GM06990 (cell line): Measurements from ENCODE around the gene ACSS1.

Source experiments
- DNase-seq: peaks from one replicate; pipeline ENCODE4 v3.0.0-alpha.2; 2011; ENCODE audit not compliant: insufficient read length; ENCODE audit errors: extremely low read depth
- H3K27me3 ChIP-seq: replicated peaks from 2 replicates; pipeline ENCODE4 v1.6.0; 2011; ENCODE audit warnings: low read length; ENCODE audit not compliant: control insufficient read depth, insufficient read depth
- H3K36me3 ChIP-seq: 2 replicates; pipeline ENCODE4 v1.5.1; 2011; ENCODE audit warnings: low read length; ENCODE audit not compliant: control insufficient read depth, insufficient read depth
- H3K4me3 ChIP-seq: replicated peaks from 2 replicates; pipeline ENCODE4 v1.5.1; 2011; ENCODE audit warnings: low read depth, mild to moderate bottlenecking, control low read depth, low read length
- TF ChIP-seq, protein P1 (sequence below): IDR thresholded peaks from 2 replicates; pipeline ENCODE4 v1.5.1; 2011; ENCODE audit warnings: low read length, control low read depth, mild to moderate bottlenecking, inconsistent platforms; ENCODE audit not compliant: insufficient read depth, poor library complexity, severe bottlenecking

ACSS1 gene

DNA sequence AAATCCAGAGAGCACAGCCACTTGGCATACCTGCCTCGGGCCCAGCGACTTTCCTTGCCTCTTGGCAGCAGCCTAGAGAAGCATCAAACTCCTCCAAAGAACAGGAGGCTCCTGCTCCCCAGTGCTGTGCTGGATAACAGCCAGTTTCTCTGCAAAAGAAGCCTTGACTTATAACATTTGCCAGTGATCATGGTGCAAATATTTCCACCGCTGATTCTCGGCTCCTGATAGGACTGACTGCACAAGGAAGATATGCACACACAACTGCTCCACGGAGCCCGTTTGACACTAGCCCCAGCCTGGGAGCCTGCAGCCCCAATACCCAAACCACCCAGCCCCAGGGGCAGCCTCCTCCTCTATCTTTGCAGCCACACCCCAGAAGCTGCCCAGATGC lies 17.5 kb downstream of the ACSS1 start:
- TF ChIP-seq, protein P1, sequence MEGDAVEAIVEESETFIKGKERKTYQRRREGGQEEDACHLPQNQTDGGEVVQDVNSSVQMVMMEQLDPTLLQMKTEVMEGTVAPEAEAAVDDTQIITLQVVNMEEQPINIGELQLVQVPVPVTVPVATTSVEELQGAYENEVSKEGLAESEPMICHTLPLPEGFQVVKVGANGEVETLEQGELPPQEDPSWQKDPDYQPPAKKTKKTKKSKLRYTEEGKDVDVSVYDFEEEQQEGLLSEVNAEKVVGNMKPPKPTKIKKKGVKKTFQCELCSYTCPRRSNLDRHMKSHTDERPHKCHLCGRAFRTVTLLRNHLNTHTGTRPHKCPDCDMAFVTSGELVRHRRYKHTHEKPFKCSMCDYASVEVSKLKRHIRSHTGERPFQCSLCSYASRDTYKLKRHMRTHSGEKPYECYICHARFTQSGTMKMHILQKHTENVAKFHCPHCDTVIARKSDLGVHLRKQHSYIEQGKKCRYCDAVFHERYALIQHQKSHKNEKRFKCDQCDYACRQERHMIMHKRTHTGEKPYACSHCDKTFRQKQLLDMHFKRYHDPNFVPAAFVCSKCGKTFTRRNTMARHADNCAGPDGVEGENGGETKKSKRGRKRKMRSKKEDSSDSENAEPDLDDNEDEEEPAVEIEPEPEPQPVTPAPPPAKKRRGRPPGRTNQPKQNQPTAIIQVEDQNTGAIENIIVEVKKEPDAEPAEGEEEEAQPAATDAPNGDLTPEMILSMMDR, result no peak
- Histone ChIP-seq H3K36me3 (no peaks in the 10 kb centered on the region; the same call in 1 of the 2 replicates), H3K4me3 (no peak overlapping the region), H3K27me3 (no peaks in the 10 kb centered on the region)
- DNase-seq, result no peak

DNA sequence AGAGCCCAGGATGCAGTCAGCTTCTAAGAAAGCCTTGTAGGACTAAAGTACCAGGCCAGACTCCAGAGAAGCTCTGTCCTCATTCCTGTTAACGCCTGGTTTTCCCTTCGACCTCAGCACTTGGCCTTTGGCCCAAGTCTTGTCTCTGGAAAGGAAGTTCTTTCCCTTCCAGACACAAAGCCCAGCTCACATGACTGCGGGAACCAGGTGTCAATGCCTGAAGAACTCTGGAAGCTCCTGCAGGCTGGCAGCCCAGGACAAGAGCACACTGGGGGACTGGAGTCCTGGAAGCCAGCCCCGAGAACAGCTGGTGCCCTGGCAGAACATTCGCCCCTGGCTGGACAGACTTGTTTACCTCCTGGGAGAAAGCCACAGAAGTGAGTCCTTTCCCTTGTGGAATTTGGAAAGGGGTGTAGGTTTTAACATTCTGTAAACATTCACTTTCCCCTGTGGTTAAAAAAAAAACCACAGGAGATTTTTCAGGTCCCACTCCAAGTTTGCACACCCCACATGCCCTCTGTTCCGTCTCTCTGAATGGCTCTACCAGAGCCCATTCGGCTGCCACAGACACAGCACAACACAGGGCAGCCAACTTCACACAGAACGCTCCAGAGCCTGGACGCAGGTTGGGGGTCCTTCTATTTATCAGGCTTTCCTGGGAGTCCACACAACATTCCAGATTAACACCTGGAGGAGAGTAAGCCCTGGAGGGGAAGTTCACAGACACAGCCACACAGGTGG lies 18.1 kb downstream of the ACSS1 start:
- H3K4me3 ChIP-seq, result no peak overlapping the region
- H3K27me3 ChIP-seq, result no peaks in the 10 kb centered on the region
- TF ChIP-seq, protein P1, result no peak
- no peaks in the 10 kb centered on the region; the same call in 1 of the 2 replicates for H3K36me3 ChIP-seq
- DNase-seq, result no peak

DNA sequence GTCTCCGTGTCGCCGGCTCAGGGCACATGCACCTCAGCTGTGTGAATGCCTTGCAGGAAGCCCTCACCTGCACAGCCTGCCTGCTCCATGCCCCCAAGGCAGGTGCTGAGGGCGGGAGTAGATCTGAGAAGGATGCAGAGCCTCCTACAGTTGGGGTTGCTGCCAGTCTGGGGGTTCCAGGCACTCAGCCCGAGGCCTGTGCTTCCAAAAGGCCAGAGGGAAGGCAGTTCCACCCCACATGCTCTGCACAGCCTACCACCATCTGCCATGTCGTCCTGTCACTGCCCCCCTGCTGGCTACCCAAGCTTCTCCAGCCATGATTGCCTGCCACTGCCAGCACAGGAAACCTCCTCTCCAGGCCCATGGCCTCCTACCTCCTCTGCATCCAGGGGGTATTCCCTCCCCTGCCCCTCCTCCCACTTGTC lies 19.3 kb downstream of the ACSS1 start:
- DNase-seq, result no peak
- Histone ChIP-seq H3K27me3 (no peaks in the 10 kb centered on the region), H3K36me3 (no peaks in the 10 kb centered on the region; the same call in 1 of the 2 replicates), H3K4me3 (no peak overlapping the region)
- TF ChIP-seq, protein P1, result no peak

DNA sequence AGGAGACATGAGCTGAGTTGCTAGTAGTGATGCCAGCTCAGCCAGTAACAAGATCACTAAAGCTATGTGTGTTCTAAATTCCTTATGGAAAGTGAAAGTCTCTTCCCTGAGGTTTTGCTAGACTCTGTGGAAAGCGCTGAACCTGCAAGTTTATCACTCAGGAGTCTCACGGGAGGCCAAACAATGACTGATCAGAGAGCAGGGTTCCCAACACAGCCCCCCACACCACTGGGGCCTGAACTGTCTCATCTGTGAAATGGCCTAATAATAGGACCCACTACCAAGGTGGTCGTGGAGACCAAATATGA lies 19.9 kb downstream of the ACSS1 start:
- no peak for DNase-seq
- Histone ChIP-seq H3K36me3 (no peaks in the 10 kb centered on the region; the same call in 1 of the 2 replicates), H3K27me3 (no peaks in the 10 kb centered on the region), H3K4me3 (no peak overlapping the region)
- TF ChIP-seq, protein P1, result no peak

DNA sequence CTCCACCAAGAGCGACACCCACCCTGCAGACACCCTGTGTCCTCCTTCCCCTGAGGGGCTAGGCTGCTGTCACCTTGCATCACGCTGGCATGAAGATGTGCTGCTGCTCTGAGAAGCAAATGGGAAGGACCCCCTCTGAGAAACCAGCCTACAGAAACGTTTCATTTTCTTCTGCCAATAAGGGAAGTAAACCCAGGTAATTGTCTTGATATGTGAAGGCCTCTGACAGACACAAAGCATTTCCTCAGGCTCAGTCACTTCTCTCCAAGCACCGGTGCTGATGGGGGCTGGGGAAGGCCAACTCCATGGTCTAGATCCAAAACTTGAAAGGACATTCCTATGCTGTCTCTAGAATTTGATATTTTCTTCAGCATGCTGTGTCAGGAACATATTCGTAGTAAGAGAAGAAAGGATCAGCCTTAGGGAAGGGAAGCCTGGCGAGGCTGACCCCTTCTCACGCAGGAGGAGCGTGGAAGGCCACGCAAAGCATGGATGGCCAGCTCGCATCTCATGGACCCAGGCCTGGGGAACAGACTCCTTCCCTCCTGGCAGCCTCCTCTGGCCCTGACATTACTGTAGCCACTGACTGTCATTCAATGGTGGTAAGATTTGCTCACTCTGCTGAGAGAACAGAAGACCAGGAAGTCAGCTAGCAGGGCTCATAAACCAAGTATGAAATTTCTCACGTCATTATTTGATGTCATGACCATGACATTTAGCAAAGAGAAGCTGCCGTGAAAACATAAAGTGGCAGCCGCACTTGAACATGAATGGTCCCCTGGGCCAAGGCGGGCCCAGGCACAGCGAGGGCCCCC lies 20.4 kb downstream of the ACSS1 start:
- no peaks in the 10 kb centered on the region; the same call in 1 of the 2 replicates for H3K36me3 ChIP-seq
- H3K27me3 ChIP-seq, result no peaks in the 10 kb centered on the region
- no peak for DNase-seq
- H3K4me3 ChIP-seq, result no peak overlapping the region
- TF ChIP-seq, protein P1, result no peak
